ENCODE measurements around the gene WDR7. TPM values are rescaled to one million over a fixed set of nuclear protein-coding genes. Genes with fewer than 3 reads are reported as not detected.

Gene WDR7
- total and polyA plus RNA-seq, 2 experiments from 2014 or later, result 7.0 to 14.8 TPM

DNA sequence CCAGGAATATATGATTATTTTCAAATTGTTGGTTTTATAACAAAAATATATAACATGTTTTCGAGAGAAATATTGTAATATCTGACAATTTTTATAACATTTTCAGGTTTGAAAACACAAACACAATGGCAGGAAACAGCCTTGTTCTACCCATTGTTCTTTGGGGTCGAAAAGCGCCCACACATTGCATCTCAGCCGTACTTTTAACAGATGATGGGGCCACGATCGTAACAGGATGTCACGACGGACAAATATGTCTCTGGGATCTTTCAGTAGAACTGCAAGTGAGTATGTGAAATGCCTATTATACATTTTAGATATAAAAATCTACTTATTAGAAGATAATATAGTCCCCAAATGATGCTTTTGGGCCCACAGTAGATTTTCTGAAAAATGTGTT is 21.2 kb downstream of the WDR7 start:
- no peaks in the 10 kb centered on the region for H3K36me3 Mint-ChIP-seq (ENCODE audit: low read depth)
- peaks cover 3% of the 10 kb centered on the region for H3K27me3 Mint-ChIP-seq (ENCODE audit: insufficient read depth, low read depth, poor library complexity)

More for the DNA sequence above, 21.2 kb downstream of the WDR7 start:
- H3K79me2 ChIP-seq (replicated peaks; ENCODE audit: insufficient read depth), result peaks cover 15% of the 10 kb centered on the region
- Mint-ChIP-seq H3K4me3 (no peak overlapping the region), H3K9me3 (no peaks in the 10 kb centered on the region), H3K27ac (no peak overlapping the region), H3K4me1 (0 out of 3 replicates have a peak, but pooled peaks cover 5% of the 10 kb centered on the region)
- DNase-seq (ENCODE audit: low spot score), result no peak
- no peaks in the 10 kb centered on the region for H3K27me3 ChIP-seq (ENCODE audit: insufficient read depth)
- H4K20me1 ChIP-seq (replicated peaks; ENCODE audit: insufficient read depth), result no peaks in the 10 kb centered on the region
- ATAC-seq, result no peak
- no peaks in the 10 kb centered on the region for H3K9me2 ChIP-seq (ENCODE audit: insufficient read depth)
- H3K27ac ChIP-seq (ENCODE audit: low read depth), result no peak overlapping the region
- H3K4me1 ChIP-seq (ENCODE audit: insufficient read depth), result no peaks in the 10 kb centered on the region
- no peak overlapping the region for H2AFZ ChIP-seq
- no peak overlapping the region for H3K4me3 ChIP-seq
- no peaks in the 10 kb centered on the region for H3K36me3 ChIP-seq (ENCODE audit: insufficient read depth)
- no peak for TF ChIP-seq CREB1 (CRISPR knock-in tag; IDR thresholded peaks at IDR 0.05; ENCODE audit: low read depth)
- no peak for TF ChIP-seq ZNF331 (CRISPR knock-in tag; IDR thresholded peaks at IDR 0.05; ENCODE audit: low read depth)
- TF ChIP-seq EZH2 (IDR thresholded peaks at IDR 0.05; ENCODE audit: low read depth, unreplicated experiment), result no peak
- no peak for TF ChIP-seq ZNF114 (CRISPR knock-in tag; IDR thresholded peaks at IDR 0.05)
- TF ChIP-seq, protein P1, sequence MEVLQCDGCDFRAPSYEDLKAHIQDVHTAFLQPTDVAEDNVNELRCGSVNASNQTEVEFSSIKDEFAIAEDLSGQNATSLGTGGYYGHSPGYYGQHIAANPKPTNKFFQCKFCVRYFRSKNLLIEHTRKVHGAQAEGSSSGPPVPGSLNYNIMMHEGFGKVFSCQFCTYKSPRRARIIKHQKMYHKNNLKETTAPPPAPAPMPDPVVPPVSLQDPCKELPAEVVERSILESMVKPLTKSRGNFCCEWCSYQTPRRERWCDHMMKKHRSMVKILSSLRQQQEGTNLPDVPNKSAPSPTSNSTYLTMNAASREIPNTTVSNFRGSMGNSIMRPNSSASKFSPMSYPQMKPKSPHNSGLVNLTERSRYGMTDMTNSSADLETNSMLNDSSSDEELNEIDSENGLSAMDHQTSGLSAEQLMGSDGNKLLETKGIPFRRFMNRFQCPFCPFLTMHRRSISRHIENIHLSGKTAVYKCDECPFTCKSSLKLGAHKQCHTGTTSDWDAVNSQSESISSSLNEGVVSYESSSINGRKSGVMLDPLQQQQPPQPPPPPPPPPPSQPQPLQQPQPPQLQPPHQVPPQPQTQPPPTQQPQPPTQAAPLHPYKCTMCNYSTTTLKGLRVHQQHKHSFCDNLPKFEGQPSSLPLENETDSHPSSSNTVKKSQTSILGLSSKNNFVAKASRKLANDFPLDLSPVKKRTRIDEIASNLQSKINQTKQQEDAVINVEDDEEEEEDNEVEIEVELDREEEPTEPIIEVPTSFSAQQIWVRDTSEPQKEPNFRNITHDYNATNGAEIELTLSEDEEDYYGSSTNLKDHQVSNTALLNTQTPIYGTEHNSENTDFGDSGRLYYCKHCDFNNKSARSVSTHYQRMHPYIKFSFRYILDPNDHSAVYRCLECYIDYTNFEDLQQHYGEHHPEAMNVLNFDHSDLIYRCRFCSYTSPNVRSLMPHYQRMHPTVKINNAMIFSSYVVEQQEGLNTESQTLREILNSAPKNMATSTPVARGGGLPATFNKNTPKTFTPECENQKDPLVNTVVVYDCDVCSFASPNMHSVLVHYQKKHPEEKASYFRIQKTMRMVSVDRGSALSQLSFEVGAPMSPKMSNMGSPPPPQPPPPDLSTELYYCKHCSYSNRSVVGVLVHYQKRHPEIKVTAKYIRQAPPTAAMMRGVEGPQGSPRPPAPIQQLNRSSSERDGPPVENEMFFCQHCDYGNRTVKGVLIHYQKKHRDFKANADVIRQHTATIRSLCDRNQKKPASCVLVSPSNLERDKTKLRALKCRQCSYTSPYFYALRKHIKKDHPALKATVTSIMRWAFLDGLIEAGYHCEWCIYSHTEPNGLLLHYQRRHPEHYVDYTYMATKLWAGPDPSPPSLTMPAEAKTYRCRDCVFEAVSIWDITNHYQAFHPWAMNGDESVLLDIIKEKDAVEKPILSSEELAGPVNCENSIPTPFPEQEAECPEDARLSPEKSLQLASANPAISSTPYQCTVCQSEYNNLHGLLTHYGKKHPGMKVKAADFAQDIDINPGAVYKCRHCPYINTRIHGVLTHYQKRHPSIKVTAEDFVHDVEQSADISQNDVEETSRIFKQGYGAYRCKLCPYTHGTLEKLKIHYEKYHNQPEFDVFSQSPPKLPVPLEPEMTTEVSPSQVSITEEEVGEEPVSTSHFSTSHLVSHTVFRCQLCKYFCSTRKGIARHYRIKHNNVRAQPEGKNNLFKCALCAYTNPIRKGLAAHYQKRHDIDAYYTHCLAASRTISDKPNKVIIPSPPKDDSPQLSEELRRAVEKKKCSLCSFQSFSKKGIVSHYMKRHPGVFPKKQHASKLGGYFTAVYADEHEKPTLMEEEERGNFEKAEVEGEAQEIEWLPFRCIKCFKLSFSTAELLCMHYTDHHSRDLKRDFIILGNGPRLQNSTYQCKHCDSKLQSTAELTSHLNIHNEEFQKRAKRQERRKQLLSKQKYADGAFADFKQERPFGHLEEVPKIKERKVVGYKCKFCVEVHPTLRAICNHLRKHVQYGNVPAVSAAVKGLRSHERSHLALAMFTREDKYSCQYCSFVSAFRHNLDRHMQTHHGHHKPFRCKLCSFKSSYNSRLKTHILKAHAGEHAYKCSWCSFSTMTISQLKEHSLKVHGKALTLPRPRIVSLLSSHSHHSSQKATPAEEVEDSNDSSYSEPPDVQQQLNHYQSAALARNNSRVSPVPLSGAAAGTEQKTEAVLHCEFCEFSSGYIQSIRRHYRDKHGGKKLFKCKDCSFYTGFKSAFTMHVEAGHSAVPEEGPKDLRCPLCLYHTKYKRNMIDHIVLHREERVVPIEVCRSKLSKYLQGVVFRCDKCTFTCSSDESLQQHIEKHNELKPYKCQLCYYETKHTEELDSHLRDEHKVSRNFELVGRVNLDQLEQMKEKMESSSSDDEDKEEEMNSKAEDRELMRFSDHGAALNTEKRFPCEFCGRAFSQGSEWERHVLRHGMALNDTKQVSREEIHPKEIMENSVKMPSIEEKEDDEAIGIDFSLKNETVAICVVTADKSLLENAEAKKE (CRISPR knock-in tag; IDR thresholded peaks at IDR 0.05), result no peak
- no peak for TF ChIP-seq STAT1 (IDR thresholded peaks at IDR 0.05; ENCODE audit: unreplicated experiment)
- no peak for TF ChIP-seq JUNB (IDR thresholded peaks at IDR 0.05; ENCODE audit: unreplicated experiment)
- TF ChIP-seq, protein P2, sequence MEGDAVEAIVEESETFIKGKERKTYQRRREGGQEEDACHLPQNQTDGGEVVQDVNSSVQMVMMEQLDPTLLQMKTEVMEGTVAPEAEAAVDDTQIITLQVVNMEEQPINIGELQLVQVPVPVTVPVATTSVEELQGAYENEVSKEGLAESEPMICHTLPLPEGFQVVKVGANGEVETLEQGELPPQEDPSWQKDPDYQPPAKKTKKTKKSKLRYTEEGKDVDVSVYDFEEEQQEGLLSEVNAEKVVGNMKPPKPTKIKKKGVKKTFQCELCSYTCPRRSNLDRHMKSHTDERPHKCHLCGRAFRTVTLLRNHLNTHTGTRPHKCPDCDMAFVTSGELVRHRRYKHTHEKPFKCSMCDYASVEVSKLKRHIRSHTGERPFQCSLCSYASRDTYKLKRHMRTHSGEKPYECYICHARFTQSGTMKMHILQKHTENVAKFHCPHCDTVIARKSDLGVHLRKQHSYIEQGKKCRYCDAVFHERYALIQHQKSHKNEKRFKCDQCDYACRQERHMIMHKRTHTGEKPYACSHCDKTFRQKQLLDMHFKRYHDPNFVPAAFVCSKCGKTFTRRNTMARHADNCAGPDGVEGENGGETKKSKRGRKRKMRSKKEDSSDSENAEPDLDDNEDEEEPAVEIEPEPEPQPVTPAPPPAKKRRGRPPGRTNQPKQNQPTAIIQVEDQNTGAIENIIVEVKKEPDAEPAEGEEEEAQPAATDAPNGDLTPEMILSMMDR (conservative IDR thresholded peaks at IDR 0.05; ENCODE audit: low read depth in 2 of 2), result no peak
- no peak overlapping the region for H3K4me2 ChIP-seq
- H3F3A ChIP-seq (replicated peaks; ENCODE audit: low read depth), result no peaks in the 10 kb centered on the region
